WTC11 (cell line): ENCODE measurements around the gene CCL13.

Source experiments
- ELF4 ChIP-seq: sonication (generic); formaldehyde crosslinking; IDR thresholded peaks from 2 replicates; pipeline ENCODE4 v1.8.1; 2022; ENCODE audit warnings: low read depth, mild to moderate bottlenecking, moderate library complexity, missing genetic modification reagents
- ETV6 ChIP-seq: sonication (generic); formaldehyde crosslinking; IDR thresholded peaks from 2 replicates; pipeline ENCODE4 v1.8.1; 2022; ENCODE audit warnings: mild to moderate bottlenecking, missing genetic modification reagents
- FOXJ3 ChIP-seq: sonication (generic); formaldehyde crosslinking; IDR thresholded peaks from 2 replicates; pipeline ENCODE4 v1.9.0; 2021; ENCODE audit warnings: missing genetic modification reagents, mild to moderate bottlenecking, borderline replicate concordance
- GABPB1 ChIP-seq: sonication (generic); formaldehyde crosslinking; IDR thresholded peaks from 2 replicates; pipeline ENCODE4 v1.8.1; 2023; ENCODE audit warnings: mild to moderate bottlenecking, missing genetic modification reagents
- MYBL2 ChIP-seq: sonication (generic); formaldehyde crosslinking; IDR thresholded peaks from 2 replicates; pipeline ENCODE4 v1.8.1; 2023; ENCODE audit warnings: mild to moderate bottlenecking, moderate library complexity, missing genetic modification reagents
- NR3C1 ChIP-seq: sonication (generic); formaldehyde crosslinking; conservative IDR thresholded peaks from 2 replicates; pipeline ENCODE4 v1.8.1; 2023; ENCODE audit warnings: low read depth, mild to moderate bottlenecking, missing genetic modification reagents
- TEAD1 ChIP-seq: sonication (generic); formaldehyde crosslinking; IDR thresholded peaks from 2 replicates; pipeline ENCODE4 v1.8.0; 2022; ENCODE audit warnings: mild to moderate bottlenecking, missing genetic modification reagents
- ZNF416 ChIP-seq: fragments of 250-450 bp; sonication (Bioruptor Pico); IDR thresholded peaks from 2 replicates; pipeline ENCODE4 v1.9.0; 2021; ENCODE audit warnings: mild to moderate bottlenecking, inconsistent platforms
- TF ChIP-seq, protein P1 (sequence below): fragments of 200-600 bp; IDR thresholded peaks from 2 replicates; pipeline ENCODE4 v1.8.0; 2022; ENCODE audit warnings: antibody characterized with exemption
- TF ChIP-seq, protein P2 (sequence below): sonication (generic); formaldehyde crosslinking; IDR thresholded peaks from 2 replicates; pipeline ENCODE4 v1.8.1; 2023; ENCODE audit warnings: mild to moderate bottlenecking, missing genetic modification reagents, borderline replicate concordance
- TF ChIP-seq, protein P3 (sequence below): sonication (generic); formaldehyde crosslinking; IDR thresholded peaks from 2 replicates; pipeline ENCODE4 v1.8.1; 2023; ENCODE audit warnings: mild to moderate bottlenecking, moderate library complexity, missing genetic modification reagents
- TF ChIP-seq, protein P4 (sequence below): sonication (generic); formaldehyde crosslinking; IDR thresholded peaks from 2 replicates; pipeline ENCODE4 v1.8.0; 2022; ENCODE audit warnings: mild to moderate bottlenecking, missing genetic modification reagents

DNA sequence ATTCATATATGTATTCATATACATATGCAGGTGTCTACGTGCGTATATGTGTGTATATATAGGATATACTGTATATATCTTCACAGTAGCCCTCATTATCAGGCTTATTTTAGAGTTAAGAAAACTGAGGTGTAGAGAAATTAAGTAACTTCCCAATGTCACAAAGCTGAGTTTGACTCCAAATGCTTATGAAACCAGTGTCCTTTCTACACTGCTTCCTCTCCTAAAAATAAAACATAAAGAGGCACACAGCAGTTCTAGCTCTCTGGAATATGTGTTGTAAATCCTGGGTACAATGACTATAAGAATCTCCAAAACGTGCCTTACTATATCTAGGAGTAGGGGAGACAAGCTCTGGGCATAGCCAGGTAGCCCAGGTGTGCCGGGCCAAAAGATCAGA, 46.7 kb downstream of the CCL13 start:
- TF ChIP-seq FOXJ3 (CRISPR knock-in tag), result no peak
- TF ChIP-seq, protein P1, sequence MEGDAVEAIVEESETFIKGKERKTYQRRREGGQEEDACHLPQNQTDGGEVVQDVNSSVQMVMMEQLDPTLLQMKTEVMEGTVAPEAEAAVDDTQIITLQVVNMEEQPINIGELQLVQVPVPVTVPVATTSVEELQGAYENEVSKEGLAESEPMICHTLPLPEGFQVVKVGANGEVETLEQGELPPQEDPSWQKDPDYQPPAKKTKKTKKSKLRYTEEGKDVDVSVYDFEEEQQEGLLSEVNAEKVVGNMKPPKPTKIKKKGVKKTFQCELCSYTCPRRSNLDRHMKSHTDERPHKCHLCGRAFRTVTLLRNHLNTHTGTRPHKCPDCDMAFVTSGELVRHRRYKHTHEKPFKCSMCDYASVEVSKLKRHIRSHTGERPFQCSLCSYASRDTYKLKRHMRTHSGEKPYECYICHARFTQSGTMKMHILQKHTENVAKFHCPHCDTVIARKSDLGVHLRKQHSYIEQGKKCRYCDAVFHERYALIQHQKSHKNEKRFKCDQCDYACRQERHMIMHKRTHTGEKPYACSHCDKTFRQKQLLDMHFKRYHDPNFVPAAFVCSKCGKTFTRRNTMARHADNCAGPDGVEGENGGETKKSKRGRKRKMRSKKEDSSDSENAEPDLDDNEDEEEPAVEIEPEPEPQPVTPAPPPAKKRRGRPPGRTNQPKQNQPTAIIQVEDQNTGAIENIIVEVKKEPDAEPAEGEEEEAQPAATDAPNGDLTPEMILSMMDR, result no peak
- TF ChIP-seq ETV6, result no peak
- TF ChIP-seq, protein P2, sequence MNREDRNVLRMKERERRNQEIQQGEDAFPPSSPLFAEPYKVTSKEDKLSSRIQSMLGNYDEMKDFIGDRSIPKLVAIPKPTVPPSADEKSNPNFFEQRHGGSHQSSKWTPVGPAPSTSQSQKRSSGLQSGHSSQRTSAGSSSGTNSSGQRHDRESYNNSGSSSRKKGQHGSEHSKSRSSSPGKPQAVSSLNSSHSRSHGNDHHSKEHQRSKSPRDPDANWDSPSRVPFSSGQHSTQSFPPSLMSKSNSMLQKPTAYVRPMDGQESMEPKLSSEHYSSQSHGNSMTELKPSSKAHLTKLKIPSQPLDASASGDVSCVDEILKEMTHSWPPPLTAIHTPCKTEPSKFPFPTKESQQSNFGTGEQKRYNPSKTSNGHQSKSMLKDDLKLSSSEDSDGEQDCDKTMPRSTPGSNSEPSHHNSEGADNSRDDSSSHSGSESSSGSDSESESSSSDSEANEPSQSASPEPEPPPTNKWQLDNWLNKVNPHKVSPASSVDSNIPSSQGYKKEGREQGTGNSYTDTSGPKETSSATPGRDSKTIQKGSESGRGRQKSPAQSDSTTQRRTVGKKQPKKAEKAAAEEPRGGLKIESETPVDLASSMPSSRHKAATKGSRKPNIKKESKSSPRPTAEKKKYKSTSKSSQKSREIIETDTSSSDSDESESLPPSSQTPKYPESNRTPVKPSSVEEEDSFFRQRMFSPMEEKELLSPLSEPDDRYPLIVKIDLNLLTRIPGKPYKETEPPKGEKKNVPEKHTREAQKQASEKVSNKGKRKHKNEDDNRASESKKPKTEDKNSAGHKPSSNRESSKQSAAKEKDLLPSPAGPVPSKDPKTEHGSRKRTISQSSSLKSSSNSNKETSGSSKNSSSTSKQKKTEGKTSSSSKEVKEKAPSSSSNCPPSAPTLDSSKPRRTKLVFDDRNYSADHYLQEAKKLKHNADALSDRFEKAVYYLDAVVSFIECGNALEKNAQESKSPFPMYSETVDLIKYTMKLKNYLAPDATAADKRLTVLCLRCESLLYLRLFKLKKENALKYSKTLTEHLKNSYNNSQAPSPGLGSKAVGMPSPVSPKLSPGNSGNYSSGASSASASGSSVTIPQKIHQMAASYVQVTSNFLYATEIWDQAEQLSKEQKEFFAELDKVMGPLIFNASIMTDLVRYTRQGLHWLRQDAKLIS (CRISPR knock-in tag), result no peak
- no peak for TF ChIP-seq ELF4
- no peak for TF ChIP-seq NR3C1 (CRISPR knock-in tag)
- no peak for TF ChIP-seq TEAD1 (CRISPR knock-in tag)
- TF ChIP-seq GABPB1 (CRISPR knock-in tag), result no peak
- TF ChIP-seq, protein P3, sequence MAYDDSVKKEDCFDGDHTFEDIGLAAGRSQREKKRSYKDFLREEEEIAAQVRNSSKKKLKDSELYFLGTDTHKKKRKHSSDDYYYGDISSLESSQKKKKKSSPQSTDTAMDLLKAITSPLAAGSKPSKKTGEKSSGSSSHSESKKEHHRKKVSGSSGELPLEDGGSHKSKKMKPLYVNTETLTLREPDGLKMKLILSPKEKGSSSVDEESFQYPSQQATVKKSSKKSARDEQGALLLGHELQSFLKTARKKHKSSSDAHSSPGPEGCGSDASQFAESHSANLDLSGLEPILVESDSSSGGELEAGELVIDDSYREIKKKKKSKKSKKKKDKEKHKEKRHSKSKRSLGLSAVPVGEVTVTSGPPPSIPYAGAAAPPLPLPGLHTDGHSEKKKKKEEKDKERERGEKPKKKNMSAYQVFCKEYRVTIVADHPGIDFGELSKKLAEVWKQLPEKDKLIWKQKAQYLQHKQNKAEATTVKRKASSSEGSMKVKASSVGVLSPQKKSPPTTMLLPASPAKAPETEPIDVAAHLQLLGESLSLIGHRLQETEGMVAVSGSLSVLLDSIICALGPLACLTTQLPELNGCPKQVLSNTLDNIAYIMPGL (CRISPR knock-in tag), result no peak
- TF ChIP-seq, protein P4, sequence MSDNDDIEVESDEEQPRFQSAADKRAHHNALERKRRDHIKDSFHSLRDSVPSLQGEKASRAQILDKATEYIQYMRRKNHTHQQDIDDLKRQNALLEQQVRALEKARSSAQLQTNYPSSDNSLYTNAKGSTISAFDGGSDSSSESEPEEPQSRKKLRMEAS (CRISPR knock-in tag), result no peak
- no peak for TF ChIP-seq ZNF416
- no peak for TF ChIP-seq MYBL2 (CRISPR knock-in tag)
